Sigmoid colon (tissue), 7 donors: ENCODE data around the gene SPRED3. TPM values are rescaled to one million over a fixed set of nuclear protein-coding genes. Genes with fewer than 3 reads are reported as not detected.

ENCODE experiments used
- DNase-seq: peaks from one replicate; pipeline ENCODE4 v3.0.0-alpha.2; 2019
- H3K27ac ChIP-seq, 4 donors: fragments of 200-600 bp; sonication (generic); one replicate each; pipeline ENCODE4 v1.5.1; 2016 to 2019; ENCODE audit warnings: mild to moderate bottlenecking in 1 of 4
- H3K27me3 ChIP-seq, 3 donors: fragments of 200-600 bp; sonication (generic); one replicate each; pipeline ENCODE4 v1.5.1; 2019; ENCODE audit warnings: mild to moderate bottlenecking in 1 of 3
- H3K36me3 ChIP-seq, 4 donors: fragments of 200-600 bp; sonication (generic); one replicate each; pipeline ENCODE4 v1.5.1; 2016 to 2019
- H3K4me1 ChIP-seq, 4 donors: fragments of 200-600 bp; sonication (generic); one replicate each; pipeline ENCODE4 v1.5.1; 2017 to 2019
- H3K4me3 ChIP-seq, 4 donors: fragments of 200-600 bp; sonication (generic); one replicate each; pipeline ENCODE4 v1.5.1; 2017 to 2019; ENCODE audit warnings: mild to moderate bottlenecking in 2 of 4, moderate library complexity in 1 of 4
- H3K9me3 ChIP-seq, 4 donors: fragments of 200-600 bp in 3 of 4; sonication (generic) in 3 of 4; one replicate each; pipeline versions ENCODE4 v1.5.1 to v1.6.1; 2013 to 2019
- CTCF ChIP-seq, 4 experiments: fragments of 450-650 bp in 3 of 4; fragments of 200-600 bp in 1 of 4; IDR thresholded peaks; one replicate each; pipeline ENCODE4 v1.5.1; 2016 to 2019; ENCODE audit warnings: antibody characterized with exemption in 4 of 4, mild to moderate bottlenecking in 3 of 4, moderate library complexity in 2 of 4
- EP300 ChIP-seq, 4 donors: sonication (generic); formaldehyde crosslinking; IDR thresholded peaks; one replicate each; pipeline ENCODE4 v1.6.1; 2017; ENCODE audit warnings: antibody characterized with exemption in 4 of 4
- POLR2A ChIP-seq, 2 donors: fragments of 450-650 bp; IDR thresholded peaks; one replicate each; pipeline ENCODE4 v1.6.1; 2016; ENCODE audit warnings: antibody characterized with exemption in 2 of 2, mild to moderate bottlenecking in 2 of 2, moderate library complexity in 2 of 2
- POLR2AphosphoS5 ChIP-seq, 4 donors: sonication (generic); formaldehyde crosslinking; IDR thresholded peaks; one replicate each; pipeline ENCODE4 v1.6.1; 2017; ENCODE audit warnings: antibody characterized with exemption in 4 of 4
- WGBS, 2 donors: extraction: QIAGEN DNeasy Blood & Tissue Kit; methylation state at CpG; one replicate each; pipeline ENCODE4 v1.1.7; 2013; 5-methylcytosine and 5-hydroxymethylcytosine counted together
- intact Hi-C: fragments of 100-400 bp; cut with DNase I; formaldehyde crosslinking; loops from one replicate; pipeline ENCODE4 v1.15.1; 2023
- polyA plus RNA-seq, 3 donors: library from polyadenylated mRNA; stranded (reverse); fragments of 200-250 nt; gene quantifications; one replicate each; pipeline ENCODE4 v1.2.3, GENCODE V29; 2013
- total RNA-seq, 4 donors: library from RNA; depleted of rRNA; stranded (reverse); fragments of >200 nt; gene quantifications; one replicate each; pipeline ENCODE4 v1.1.0, GENCODE V29; 2016
- donor health status: healthy with polysubstance abuse.
- donor health status: Bipolar disorder and iron deficiency.
- donor health status: healthy.

SPRED3 gene
- total and polyA plus RNA-seq, 7 donors: under 0.01 to 1.5 (median 0.36) TPM; not detected in 2

GRCh38 chr19:38383743-38384142, 4.8 kb upstream of the SPRED3 start:
- TF ChIP-seq POLR2A (IDR thresholded peaks at IDR 0.05): no peak
- TF ChIP-seq CTCF (IDR thresholded peaks at IDR 0.05): no peak
- TF ChIP-seq POLR2AphosphoS5 (IDR thresholded peaks at IDR 0.05): no peak
- TF ChIP-seq EP300 (IDR thresholded peaks at IDR 0.05): no peak
- 97% methylated on average over 2 of the region's 2 CpGs for WGBS, 2 donors
- intact Hi-C loops: no loop called here
- H3K4me3 ChIP-seq: no peak overlapping the region
- DNase-seq: no peak
- H3K27ac ChIP-seq: no peak overlapping the region
- no peaks in the 10 kb centered on the region for H3K9me3 ChIP-seq
- H3K36me3 ChIP-seq: peaks cover 45 to 67% (median 50%) of the 10 kb centered on the region in 4 donors
- H3K4me1 ChIP-seq: peaks cover 0 to 28% (median 25%) of the 10 kb centered on the region in 4 donors
- peaks cover 15 to 91% (median 86%) of the 10 kb centered on the region in 3 donors for H3K27me3 ChIP-seq

- peaks cover 15 to 93% (median 92%) of the 10 kb centered on the region in 3 donors for H3K27me3 ChIP-seq
- WGBS, 2 donors: 85 to 90% methylated on average over 10 of the region's 10 CpGs
- intact Hi-C loops: no loop called here
- peaks cover 0 to 34% (median 32%) of the 10 kb centered on the region in 4 donors for H3K4me1 ChIP-seq
- no peak overlapping the region for H3K4me3 ChIP-seq
- no peak for DNase-seq
- peaks cover 41 to 60% (median 45%) of the 10 kb centered on the region in 4 donors for H3K36me3 ChIP-seq
- no peak for TF ChIP-seq POLR2A (IDR thresholded peaks at IDR 0.05)
- no peak for TF ChIP-seq POLR2AphosphoS5 (IDR thresholded peaks at IDR 0.05)
- no peak for TF ChIP-seq EP300 (IDR thresholded peaks at IDR 0.05)
- no peak for TF ChIP-seq CTCF (IDR thresholded peaks at IDR 0.05)
- no peak overlapping the region for H3K27ac ChIP-seq
- no peaks in the 10 kb centered on the region for H3K9me3 ChIP-seq
Observed at GRCh38 chr19:38384209-38385027, 4.1 kb upstream of the SPRED3 start.

- intact Hi-C loops: no loop called here
- 89 to 92% methylated on average over 40 of the region's 40 CpGs for WGBS, 2 donors
- H3K27me3 ChIP-seq: peaks cover 15 to 99% (median 86%) of the 10 kb centered on the region in 3 donors
- H3K4me3 ChIP-seq: no peak overlapping the region
- no peak for TF ChIP-seq CTCF (IDR thresholded peaks at IDR 0.05)
- TF ChIP-seq EP300 (IDR thresholded peaks at IDR 0.05): no peak
- TF ChIP-seq POLR2AphosphoS5 (IDR thresholded peaks at IDR 0.05): no peak
- TF ChIP-seq POLR2A (IDR thresholded peaks at IDR 0.05): no peak
- H3K4me1 ChIP-seq: peaks cover 0 to 37% (median 33%) of the 10 kb centered on the region in 4 donors
- no peak for DNase-seq
- H3K9me3 ChIP-seq: no peaks in the 10 kb centered on the region
- H3K36me3 ChIP-seq: peaks cover 37 to 52% (median 39%) of the 10 kb centered on the region in 4 donors
- no peak overlapping the region for H3K27ac ChIP-seq
Observed at GRCh38 chr19:38385057-38385803, 3.3 kb upstream of the SPRED3 start.

GRCh38 chr19:38385804-38386257, 2.7 kb upstream of the SPRED3 start:
- H3K36me3 ChIP-seq: peaks cover 33 to 46% (median 34%) of the 10 kb centered on the region in 4 donors
- H3K27ac ChIP-seq: no peak overlapping the region
- WGBS, 2 donors: 62 to 88% methylated on average over 40 of the region's 40 CpGs
- no peak overlapping the region for H3K4me3 ChIP-seq
- no peak for DNase-seq
- peaks cover 0 to 37% (median 33%) of the 10 kb centered on the region in 4 donors for H3K4me1 ChIP-seq
- intact Hi-C loops: no loop called here
- no peaks in the 10 kb centered on the region for H3K9me3 ChIP-seq
- TF ChIP-seq CTCF (IDR thresholded peaks at IDR 0.05): no peak
- no peak for TF ChIP-seq POLR2A (IDR thresholded peaks at IDR 0.05)
- H3K27me3 ChIP-seq: peaks cover 15 to 99% (median 81%) of the 10 kb centered on the region in 3 donors
